Calu3 (cell line): ENCODE data around the gene RABGEF1. TPM values are rescaled to one million over a fixed set of nuclear protein-coding genes. Genes with fewer than 3 reads are reported as not detected.
"Not testable (repeated sequence)": the region's sequence is repeated elsewhere in the genome, so short reads cannot be mapped to it uniquely, and the experiment has no call there.

ENCODE experiments used
- BruUV-seq: library from RNA; stranded (reverse); fragments of 400-500 nt; replicated peaks from 2 replicates; lab custom pipeline; 2021; lab: Mats Ljungman, UMichigan
- CTCF ChIA-PET: fragments of 300-600 bp; sonication (Branson Sonifier 250); formaldehyde crosslinking; loops from one replicate; lab custom pipeline; 2022; ENCODE audit warnings: antibody characterized with exemption; lab: Charles Lee
- DNase-seq: peaks from one replicate; pipeline ENCODE4 v3.0.0; 2022
- H3K27ac Mint-ChIP-seq: one replicate; pipeline ENCODE4 v1.8.0; 2022; ENCODE audit warnings: mixed read lengths; ENCODE audit not compliant: unreplicated experiment
- H3K27me3 Mint-ChIP-seq: one replicate; pipeline ENCODE4 v1.8.0; 2022; ENCODE audit warnings: mixed read lengths; ENCODE audit not compliant: unreplicated experiment
- H3K36me3 Mint-ChIP-seq: one replicate; pipeline ENCODE4 v1.8.0; 2022; ENCODE audit warnings: mild to moderate bottlenecking, moderate library complexity, mixed read lengths; ENCODE audit not compliant: insufficient read depth, unreplicated experiment
- H3K4me1 Mint-ChIP-seq: one replicate; pipeline ENCODE4 v1.8.0; 2022; ENCODE audit warnings: mild to moderate bottlenecking, low read depth, mixed read lengths; ENCODE audit not compliant: unreplicated experiment
- H3K4me3 Mint-ChIP-seq: one replicate; pipeline ENCODE4 v1.8.0; 2022; ENCODE audit warnings: mild to moderate bottlenecking, low read depth, moderate library complexity, mixed read lengths; ENCODE audit not compliant: unreplicated experiment
- H3K9me3 Mint-ChIP-seq: one replicate; pipeline ENCODE4 v1.8.0; 2022; ENCODE audit warnings: low read depth, mixed read lengths; ENCODE audit not compliant: unreplicated experiment
- CTCF ChIP-seq: fragments of 200-600 bp; IDR thresholded peaks from one replicate; pipeline ENCODE4 v1.8.0; 2022; ENCODE audit warnings: antibody characterized with exemption; ENCODE audit not compliant: unreplicated experiment
- intact Hi-C: fragments of 100-400 bp; cut with micrococcal nuclease; formaldehyde crosslinking; loops from one replicate; pipeline ENCODE4 v1.10.0; 2022; ENCODE audit not compliant: unreplicated experiment
- total RNA-seq: library from RNA; stranded (reverse); gene quantifications from 2 replicates; pipeline ENCODE4 v1.2.3, GENCODE V29; 2022

The RABGEF1 gene
- total RNA-seq, 1 experiment from 2014 or later, result 12.2 TPM

- no peak for DNase-seq
- H3K4me1 Mint-ChIP-seq, result no peaks in the 10 kb centered on the region
- H3K27me3 Mint-ChIP-seq, result no peaks in the 10 kb centered on the region
- no peak overlapping the region for H3K27ac Mint-ChIP-seq
- H3K36me3 Mint-ChIP-seq, result peaks cover 22% of the 10 kb centered on the region
- BruUV-seq, result no TSS peak
- intact Hi-C loops, result loop anchor here (10.0 kb wide), 1 partner anchor 153 kb away; the partner anchor contains the start of genes SBDS and TYW1
- H3K4me3 Mint-ChIP-seq, result no peak overlapping the region
- CTCF ChIA-PET, result no interaction called here
- H3K9me3 Mint-ChIP-seq, result no peaks in the 10 kb centered on the region
- TF ChIP-seq CTCF, result no peak
Measured at GRCh38 chr7:66841898-66842297, 101.4 kb downstream of the RABGEF1 start.

GRCh38 chr7:66843492-66843891, 103.0 kb downstream of the RABGEF1 start:
- CTCF ChIA-PET, result interaction anchor here (0.6 kb wide), 1 partner anchor 832 kb away, joined by 3 read pairs; no protein-coding TSS in a partner anchor
- not testable (repeated sequence) for DNase-seq, H3K9me3 Mint-ChIP-seq, H3K27me3 Mint-ChIP-seq, BruUV-seq, H3K4me1 Mint-ChIP-seq
- peak overlapping the region; percentile 84 for H3K4me3 Mint-ChIP-seq
- H3K27ac Mint-ChIP-seq, result peak overlapping the region; percentile 39
- intact Hi-C loops, result loop anchor here (10.0 kb wide), 1 partner anchor 151 kb away; the partner anchor contains the start of genes SBDS and TYW1
- peaks cover 22% of the 10 kb centered on the region for H3K36me3 Mint-ChIP-seq

DNA sequence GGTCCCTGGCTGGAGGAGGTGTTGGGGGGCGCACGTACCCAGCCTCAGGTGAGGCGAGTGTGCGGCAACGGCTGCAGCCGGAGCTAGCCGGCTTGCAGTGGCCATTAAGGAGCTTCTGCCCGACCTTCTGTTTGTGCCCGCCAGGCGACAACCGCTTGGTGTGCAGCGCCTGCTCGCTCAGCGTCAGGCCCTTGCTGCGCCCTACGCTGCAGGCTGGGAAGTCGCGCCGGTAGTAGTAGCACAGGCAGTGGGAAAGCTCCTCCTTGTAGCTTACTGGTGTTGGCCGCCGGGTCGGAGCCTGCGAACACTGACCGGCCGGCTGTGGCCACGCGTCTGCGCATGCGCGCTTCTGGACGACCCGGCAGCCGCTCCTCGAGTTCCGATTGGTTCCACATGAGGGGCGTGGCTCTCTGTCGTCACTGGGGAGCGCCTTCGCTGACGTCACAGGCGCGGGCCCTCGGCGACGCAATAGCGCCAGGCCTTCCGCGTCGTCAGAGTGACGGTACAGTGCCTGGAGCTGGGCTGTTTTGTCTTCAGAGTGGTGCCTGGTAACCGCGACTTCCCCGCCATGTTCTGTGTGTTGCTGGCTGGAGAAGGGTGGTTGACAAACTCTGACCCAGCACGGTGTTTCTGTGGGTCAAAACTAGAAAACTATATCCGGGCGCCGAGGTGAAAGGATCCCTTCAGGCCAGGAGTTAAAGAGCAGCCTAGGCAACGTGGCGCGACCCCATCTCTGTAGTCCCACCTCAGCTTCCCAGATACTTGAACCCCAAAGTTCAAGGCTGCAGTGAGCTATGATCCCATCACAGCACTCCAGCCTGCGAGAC, 104.2 kb downstream of the RABGEF1 start:
- peak overlapping the region; percentile 99 for H3K27ac Mint-ChIP-seq
- no TSS peak for BruUV-seq
- intact Hi-C loops, result loop anchor here (10.0 kb wide), 1 partner anchor 150 kb away; the partner anchor contains the start of genes SBDS and TYW1
- peak overlapping the region; percentile 84 for H3K4me3 Mint-ChIP-seq
- peak; percentile 96 for DNase-seq
- TF ChIP-seq CTCF, result peak; percentile 16
- H3K9me3 Mint-ChIP-seq, result no peaks in the 10 kb centered on the region
- H3K27me3 Mint-ChIP-seq, result no peaks in the 10 kb centered on the region
- no peaks in the 10 kb centered on the region for H3K4me1 Mint-ChIP-seq
- peaks cover 22% of the 10 kb centered on the region for H3K36me3 Mint-ChIP-seq
- CTCF ChIA-PET, result interaction anchor here (0.7 kb wide), 2 partner anchors 18 to 152 kb away, joined by 3 to 4 read pairs; partner anchors contain the start of gene TYW1

DNA sequence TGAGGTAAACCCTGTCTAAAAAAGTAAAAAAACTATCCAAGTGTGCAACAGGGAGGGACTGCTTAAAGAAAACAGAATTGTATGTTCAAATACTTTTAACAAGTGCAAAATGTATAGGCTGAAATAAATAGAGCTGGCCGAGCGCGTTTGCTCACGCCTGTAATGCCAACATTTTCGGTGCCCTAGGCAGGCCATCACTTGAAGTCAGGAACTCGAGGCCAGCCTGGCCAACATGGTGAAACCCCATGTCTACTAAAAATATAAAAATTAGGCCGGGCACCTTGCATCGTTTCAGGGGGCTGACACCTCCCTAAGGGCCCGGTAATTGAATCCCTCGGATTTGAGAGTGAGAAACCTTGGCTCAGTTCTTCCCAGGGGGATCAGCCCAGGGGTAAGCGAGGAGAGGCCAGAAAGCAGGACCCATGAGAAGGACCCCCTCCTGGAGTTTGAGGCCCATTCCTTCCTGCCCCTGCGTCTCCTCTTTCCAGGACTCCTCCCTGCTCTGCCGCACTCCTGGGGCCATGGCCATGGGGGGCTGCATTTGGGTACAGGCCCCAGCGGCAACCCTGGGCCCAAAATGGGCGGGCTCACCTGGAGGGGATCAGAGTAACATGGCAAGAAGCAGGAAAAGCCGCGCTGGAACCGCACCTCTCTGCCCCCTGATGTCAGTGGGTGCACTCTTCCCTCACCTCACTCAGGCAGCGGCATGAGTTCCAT, 105.0 kb downstream of the RABGEF1 start:
- no peaks in the 10 kb centered on the region for H3K4me1 Mint-ChIP-seq
- CTCF ChIA-PET, result no interaction called here
- H3K27ac Mint-ChIP-seq, result peak overlapping the region; percentile 99
- H3K9me3 Mint-ChIP-seq, result no peaks in the 10 kb centered on the region
- H3K4me3 Mint-ChIP-seq, result peak overlapping the region; percentile 84
- no peaks in the 10 kb centered on the region for H3K27me3 Mint-ChIP-seq
- no peak for TF ChIP-seq CTCF
- BruUV-seq, result TSS peak; percentile 95
- H3K36me3 Mint-ChIP-seq, result peaks cover 22% of the 10 kb centered on the region
- DNase-seq, result no peak
- intact Hi-C loops, result loop anchor here (10.0 kb wide), 1 partner anchor 149 kb away; the partner anchor contains the start of genes SBDS and TYW1

- not testable (repeated sequence) for H3K9me3 Mint-ChIP-seq, H3K4me1 Mint-ChIP-seq, BruUV-seq, H3K27me3 Mint-ChIP-seq, DNase-seq
- intact Hi-C loops, result loop anchor here (10.0 kb wide), 1 partner anchor 149 kb away; the partner anchor contains the start of genes SBDS and TYW1
- Mint-ChIP-seq H3K36me3 (peaks cover 22% of the 10 kb centered on the region), H3K4me3 (peak overlapping the region; percentile 84), H3K27ac (peak overlapping the region; percentile 99)
- CTCF ChIA-PET, result interaction anchor here (0.6 kb wide), 1 partner anchor 9 kb away, joined by 4 read pairs; no protein-coding TSS in a partner anchor
Measured at GRCh38 chr7:66846096-66846445, 105.5 kb downstream of the RABGEF1 start.

DNA sequence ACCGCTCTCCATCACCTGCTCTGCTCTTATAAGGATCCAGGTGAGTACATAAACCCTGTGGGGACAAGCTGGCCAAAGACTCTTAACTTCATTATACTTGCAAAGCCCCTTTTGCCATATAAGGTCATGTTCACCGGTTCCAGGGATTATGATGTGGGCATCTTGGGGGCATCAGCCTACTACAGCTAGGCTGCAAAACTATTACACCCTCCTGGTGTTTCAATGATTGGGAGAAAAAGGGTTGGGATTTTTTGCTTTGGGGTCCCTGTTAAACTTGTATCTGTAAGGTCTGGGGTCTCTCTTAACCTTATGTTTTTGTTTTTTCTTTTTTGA, 107.0 kb downstream of the RABGEF1 start:
- H3K4me3 Mint-ChIP-seq, H3K4me1 Mint-ChIP-seq, H3K9me3 Mint-ChIP-seq, H3K27me3 Mint-ChIP-seq, H3K27ac Mint-ChIP-seq, BruUV-seq, CTCF ChIA-PET, DNase-seq: not testable (repeated sequence)
- intact Hi-C loops, result loop anchor here (10.0 kb wide), 1 partner anchor 147 kb away; the partner anchor contains the start of genes SBDS and TYW1
- peaks cover 22% of the 10 kb centered on the region for H3K36me3 Mint-ChIP-seq
